ENCODE measurements around the gene ASCL5. TPM values are rescaled to one million over a fixed set of nuclear protein-coding genes. Genes with fewer than 3 reads are reported as not detected.

Gene ASCL5
- polyA plus RNA-seq, 3 donors = not detected

- no peaks in the 10 kb centered on the region for H4K20me1 ChIP-seq (ENCODE audit: insufficient read depth, low read length)
- H3K4me1 ChIP-seq (ENCODE audit: control insufficient read depth in 1 of 2, insufficient read depth in 2 of 2, low read length in 2 of 2) = no peaks in the 10 kb centered on the region
- intact Hi-C loops (cut with micrococcal nuclease) = no loop called here
- no peaks in the 10 kb centered on the region for H3K9me3 Mint-ChIP-seq
- H2AFZ ChIP-seq (ENCODE audit: insufficient read depth, low read depth, low read length, poor library complexity, severe bottlenecking) = no peak overlapping the region
- H3K4me3 ChIP-seq (replicated peaks in 1 of 3; ENCODE audit: low read depth in 2 of 3, low read length in 3 of 3) = no peak overlapping the region
- no peaks in the 10 kb centered on the region for H3K9me3 ChIP-seq (replicated peaks in 1 of 2; ENCODE audit: control insufficient read depth in 1 of 2, insufficient read depth in 1 of 2, low read length in 2 of 2)
- WGBS (ENCODE audit: insufficient coverage) = 100% methylated on average over 3 of the region's 6 CpGs
- peaks cover 54 to 69% of the 10 kb centered on the region in 2 donors for H3K36me3 ChIP-seq (replicated peaks in 1 of 2; ENCODE audit: control insufficient read depth in 1 of 2, insufficient read depth in 2 of 2, low read length in 2 of 2)
- H3K27me3 ChIP-seq (ENCODE audit: control insufficient read depth in 2 of 2, insufficient read depth in 2 of 2, low read length in 2 of 2) = no peaks in the 10 kb centered on the region
- no peaks in the 10 kb centered on the region for H3K4me1 Mint-ChIP-seq
- no peak for TF ChIP-seq CTCF (IDR thresholded peaks at IDR 0.05)
- no peak for DNase-seq
- no peaks in the 10 kb centered on the region for H3K79me2 ChIP-seq (ENCODE audit: insufficient read depth, low read length)
- no peak overlapping the region for H3K27ac Mint-ChIP-seq
- H3K36me3 Mint-ChIP-seq = peaks cover 53 to 76% of the 10 kb centered on the region in 2 donors
- no peak overlapping the region for H3K9ac ChIP-seq (ENCODE audit: insufficient read depth, low read length, poor library complexity, severe bottlenecking)
- H3K27ac ChIP-seq (ENCODE audit: low read depth in 1 of 2, low read length in 2 of 2) = no peak overlapping the region
- no peak overlapping the region for H3K4me3 Mint-ChIP-seq
- H3K4me2 ChIP-seq (replicated peaks; ENCODE audit: extremely low read depth, low read length, poor library complexity, severe bottlenecking) = no peak overlapping the region
- H3K27me3 Mint-ChIP-seq (ENCODE audit: low read depth in 3 of 3) = peaks cover 0 to 3% (median 3%) of the 10 kb centered on the region in 3 donors
Observed at GRCh38 chr1:201138311-201138840, 11.4 kb upstream of the ASCL5 start.

- peaks cover 46 to 70% of the 10 kb centered on the region in 2 donors for H3K36me3 Mint-ChIP-seq
- no peak overlapping the region for H3K4me3 Mint-ChIP-seq
- Histone ChIP-seq H3K79me2 (ENCODE audit: insufficient read depth, low read length) (no peaks in the 10 kb centered on the region), H3K4me3 (replicated peaks in 1 of 3; ENCODE audit: low read depth in 2 of 3, low read length in 3 of 3) (no peak overlapping the region), H3K4me1 (ENCODE audit: control insufficient read depth in 1 of 2, insufficient read depth in 2 of 2, low read length in 2 of 2) (no peaks in the 10 kb centered on the region), H3K36me3 (replicated peaks in 1 of 2; ENCODE audit: control insufficient read depth in 1 of 2, insufficient read depth in 2 of 2, low read length in 2 of 2) (peaks cover 48 to 63% of the 10 kb centered on the region in 2 donors), H3K27me3 (ENCODE audit: control insufficient read depth in 2 of 2, insufficient read depth in 2 of 2, low read length in 2 of 2) (no peaks in the 10 kb centered on the region), H2AFZ (ENCODE audit: insufficient read depth, low read depth, low read length, poor library complexity, severe bottlenecking) (no peak overlapping the region), H3K9ac (ENCODE audit: insufficient read depth, low read length, poor library complexity, severe bottlenecking) (no peak overlapping the region), H4K20me1 (ENCODE audit: insufficient read depth, low read length) (no peaks in the 10 kb centered on the region), H3K27ac (ENCODE audit: low read depth in 1 of 2, low read length in 2 of 2) (no peak overlapping the region), H3K4me2 (replicated peaks; ENCODE audit: extremely low read depth, low read length, poor library complexity, severe bottlenecking) (no peak overlapping the region), H3K9me3 (replicated peaks in 1 of 2; ENCODE audit: control insufficient read depth in 1 of 2, insufficient read depth in 1 of 2, low read length in 2 of 2) (no peaks in the 10 kb centered on the region)
- TF ChIP-seq CTCF (IDR thresholded peaks at IDR 0.05) = no peak
- no peak for DNase-seq
- no peak overlapping the region for H3K27ac Mint-ChIP-seq
- 97% methylated on average over 3 of the region's 6 CpGs for WGBS (ENCODE audit: insufficient coverage)
- intact Hi-C loops (cut with micrococcal nuclease) = no loop called here
- H3K4me1 Mint-ChIP-seq = no peaks in the 10 kb centered on the region
- H3K27me3 Mint-ChIP-seq (ENCODE audit: low read depth in 3 of 3) = peaks cover 0 to 3% (median 3%) of the 10 kb centered on the region in 3 donors
- H3K9me3 Mint-ChIP-seq = no peaks in the 10 kb centered on the region
Observed at GRCh38 chr1:201137579-201138310, 10.8 kb upstream of the ASCL5 start.

Data from CD14-positive monocyte (primary cell).